ENCODE data around the gene DAPP1. TPM values are rescaled to one million over a fixed set of nuclear protein-coding genes. Genes with fewer than 3 reads are reported as not detected.
"Not testable (repeated sequence)": the region's sequence is repeated elsewhere in the genome, so short reads cannot be mapped to it uniquely, and the experiment has no call there.

Gene DAPP1, protein sequence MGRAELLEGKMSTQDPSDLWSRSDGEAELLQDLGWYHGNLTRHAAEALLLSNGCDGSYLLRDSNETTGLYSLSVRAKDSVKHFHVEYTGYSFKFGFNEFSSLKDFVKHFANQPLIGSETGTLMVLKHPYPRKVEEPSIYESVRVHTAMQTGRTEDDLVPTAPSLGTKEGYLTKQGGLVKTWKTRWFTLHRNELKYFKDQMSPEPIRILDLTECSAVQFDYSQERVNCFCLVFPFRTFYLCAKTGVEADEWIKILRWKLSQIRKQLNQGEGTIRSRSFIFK
- total RNA-seq: 10 to 100 TPM; 23.6 TPM

DNA sequence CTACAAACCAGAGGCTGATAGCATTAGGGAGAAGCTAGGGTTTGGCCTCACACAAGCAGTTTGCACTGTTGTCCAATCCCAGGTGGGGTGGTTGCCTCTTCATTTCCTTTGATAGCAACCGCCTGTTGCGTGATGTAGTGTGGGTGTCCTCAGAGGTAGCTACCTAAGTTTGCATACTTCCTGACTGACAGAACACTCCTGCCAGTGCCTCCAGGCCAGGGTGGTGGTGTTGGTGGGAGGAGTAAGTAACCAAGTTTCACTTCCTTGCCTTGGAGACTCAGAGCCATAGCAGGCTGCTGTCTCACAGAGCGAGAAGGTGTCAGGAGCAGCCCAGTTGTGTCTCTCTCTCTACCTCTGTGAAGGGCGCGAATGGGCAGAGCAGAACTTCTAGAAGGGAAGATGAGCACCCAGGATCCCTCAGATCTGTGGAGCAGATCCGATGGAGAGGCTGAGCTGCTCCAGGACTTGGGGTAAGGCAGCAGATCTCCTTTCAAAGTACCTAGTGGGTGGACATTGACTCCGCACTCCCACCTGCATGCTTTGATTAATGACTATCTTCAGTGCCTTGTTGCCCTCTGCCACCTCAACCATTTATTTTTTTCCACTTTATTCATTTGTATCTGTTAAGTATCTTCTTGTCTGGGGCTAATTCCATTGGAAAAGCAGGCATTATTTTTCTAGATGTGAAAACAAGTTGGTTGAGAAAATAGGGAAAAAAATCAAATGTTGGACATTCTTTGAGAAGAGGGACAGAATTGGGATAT lies at the start of gene DAPP1:
DAPP1 (plus strand) TSS at position 283 of the 764 bp plus-strand sequence; CDS start at position 370, 87 bp downstream.
- H3K36me3 Mint-ChIP-seq: no peaks in the 10 kb centered on the region
- peak; percentile 89 for DNase-seq
- no peaks in the 10 kb centered on the region for H3K27me3 Mint-ChIP-seq
- CTCF ChIA-PET: interaction anchor here (0.7 to 2.8 kb wide), 10 partner anchors 8 to 253 kb away, joined by 3 to 16 read pairs (median 3); partner anchors contain the start of gene TRMT10A
- intact Hi-C loops (cut with micrococcal nuclease): loop anchor here (1.0 to 10.0 kb wide), 10 partner anchors 12 to 822 kb away; partner anchors contain the start of gene METAP1
- H3K27ac Mint-ChIP-seq: peak within 1 kb of the TSS; percentile 93
- peak within 1 kb of the TSS; percentile 81 for H3K4me3 Mint-ChIP-seq
- H3K9me3 Mint-ChIP-seq: no peaks in the 10 kb centered on the region
- POLR2A ChIA-PET: interaction anchor here (0.5 to 2.8 kb wide), 11 partner anchors 9 to 291 kb away, joined by 3 to 29 read pairs (median 4); partner anchors contain the start of genes DNAJB14, H2AZ1 and LAMTOR3
- H3K4me1 Mint-ChIP-seq (ENCODE audit: low read depth): peaks cover 64% of the 10 kb centered on the region

DNA sequence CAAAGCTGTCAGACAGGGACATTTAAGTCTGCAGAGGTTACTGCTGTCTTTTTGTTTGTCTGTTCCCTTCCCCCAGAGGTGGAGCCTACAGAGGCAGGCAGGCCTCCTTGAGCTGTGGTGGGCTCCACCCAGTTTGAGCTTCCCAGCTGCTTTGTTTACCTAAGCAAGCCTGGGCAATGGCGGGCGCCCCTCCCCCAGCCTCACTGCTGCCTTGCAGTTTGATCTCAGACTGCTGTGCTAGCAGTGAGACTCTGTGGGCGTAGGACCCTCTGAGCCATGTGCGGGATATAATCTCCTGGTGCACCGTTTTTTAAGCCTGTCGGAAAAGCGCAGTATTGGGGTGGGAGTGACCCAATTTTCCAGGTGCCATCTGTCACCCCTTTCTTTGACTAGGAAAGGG lies 45.8 kb upstream of the DAPP1 start:
- CTCF ChIA-PET: interaction anchor here (1.6 kb wide), 1 partner anchor 308 kb away, joined by 7 read pairs; no protein-coding TSS in a partner anchor
- intact Hi-C loops (cut with micrococcal nuclease); DNase-seq; POLR2A ChIA-PET; H3K4me1 Mint-ChIP-seq (ENCODE audit: low read depth); H3K36me3 Mint-ChIP-seq; H3K27ac Mint-ChIP-seq; H3K4me3 Mint-ChIP-seq: not testable (repeated sequence)
- peaks cover 17% of the 10 kb centered on the region for H3K9me3 Mint-ChIP-seq
- peaks cover 16% of the 10 kb centered on the region for H3K27me3 Mint-ChIP-seq

- ChIA-PET CTCF (no interaction called here), POLR2A (no interaction called here)
- Mint-ChIP-seq H3K36me3 (no peaks in the 10 kb centered on the region), H3K9me3 (no peaks in the 10 kb centered on the region), H3K4me3 (no peak overlapping the region), H3K27ac (no peak overlapping the region), H3K4me1 (ENCODE audit: low read depth) (no peaks in the 10 kb centered on the region), H3K27me3 (peaks cover 3% of the 10 kb centered on the region)
- DNase-seq: no peak
- intact Hi-C loops (cut with micrococcal nuclease): no loop called here
Measured at GRCh38 chr4:99783940-99784339, 32.7 kb upstream of the DAPP1 start.

GRCh38 chr4:99784842-99785241 lies 31.8 kb upstream of the DAPP1 start:
- Mint-ChIP-seq H3K9me3 (no peaks in the 10 kb centered on the region), H3K36me3 (no peaks in the 10 kb centered on the region), H3K27ac (no peak overlapping the region), H3K4me1 (ENCODE audit: low read depth) (no peaks in the 10 kb centered on the region), H3K4me3 (no peak overlapping the region), H3K27me3 (peaks cover 3% of the 10 kb centered on the region)
- no peak for DNase-seq
- intact Hi-C loops (cut with micrococcal nuclease): no loop called here
- ChIA-PET POLR2A (no interaction called here), CTCF (no interaction called here)

- ChIA-PET POLR2A (no interaction called here), CTCF (no interaction called here)
- Mint-ChIP-seq H3K27me3 (peaks cover 13% of the 10 kb centered on the region), H3K27ac (no peak overlapping the region), H3K4me3 (no peak overlapping the region), H3K4me1 (ENCODE audit: low read depth) (no peaks in the 10 kb centered on the region), H3K36me3 (no peaks in the 10 kb centered on the region), H3K9me3 (no peaks in the 10 kb centered on the region)
- DNase-seq: no peak
- intact Hi-C loops (cut with micrococcal nuclease): no loop called here
Measured at GRCh38 chr4:99790796-99791617, 25.6 kb upstream of the DAPP1 start.

- ChIA-PET POLR2A (no interaction called here), CTCF (interaction anchor here (1.7 kb wide), 1 partner anchor 11 kb away, joined by 7 read pairs; no protein-coding TSS in a partner anchor)
- Mint-ChIP-seq H3K4me3 (no peak overlapping the region), H3K27me3 (peaks cover 22% of the 10 kb centered on the region), H3K9me3 (no peaks in the 10 kb centered on the region), H3K4me1 (ENCODE audit: low read depth) (no peaks in the 10 kb centered on the region), H3K36me3 (no peaks in the 10 kb centered on the region), H3K27ac (no peak overlapping the region)
- DNase-seq: no peak
- intact Hi-C loops (cut with micrococcal nuclease): loop anchor here (10.0 kb wide), 2 partner anchors 176 to 1656 kb away; partner anchors contain the start of gene STPG2
Measured at GRCh38 chr4:99800332-99801004, 16.2 kb upstream of the DAPP1 start.

- POLR2A ChIA-PET: no interaction called here
- no peak for DNase-seq
- no peak overlapping the region for H3K27ac Mint-ChIP-seq
- no peaks in the 10 kb centered on the region for H3K4me1 Mint-ChIP-seq (ENCODE audit: low read depth)
- intact Hi-C loops (cut with micrococcal nuclease): loop anchor here (10.0 kb wide), 2 partner anchors 176 to 1656 kb away; partner anchors contain the start of gene STPG2
- no peak overlapping the region for H3K4me3 Mint-ChIP-seq
- no peaks in the 10 kb centered on the region for H3K36me3 Mint-ChIP-seq
- H3K27me3 Mint-ChIP-seq: peaks cover 16% of the 10 kb centered on the region
- CTCF ChIA-PET: interaction anchor here (1.1 kb wide), 1 partner anchor 11 kb away, joined by 3 read pairs; no protein-coding TSS in a partner anchor
- H3K9me3 Mint-ChIP-seq: no peaks in the 10 kb centered on the region
Measured at GRCh38 chr4:99801005-99801699, 15.5 kb upstream of the DAPP1 start.

DNA sequence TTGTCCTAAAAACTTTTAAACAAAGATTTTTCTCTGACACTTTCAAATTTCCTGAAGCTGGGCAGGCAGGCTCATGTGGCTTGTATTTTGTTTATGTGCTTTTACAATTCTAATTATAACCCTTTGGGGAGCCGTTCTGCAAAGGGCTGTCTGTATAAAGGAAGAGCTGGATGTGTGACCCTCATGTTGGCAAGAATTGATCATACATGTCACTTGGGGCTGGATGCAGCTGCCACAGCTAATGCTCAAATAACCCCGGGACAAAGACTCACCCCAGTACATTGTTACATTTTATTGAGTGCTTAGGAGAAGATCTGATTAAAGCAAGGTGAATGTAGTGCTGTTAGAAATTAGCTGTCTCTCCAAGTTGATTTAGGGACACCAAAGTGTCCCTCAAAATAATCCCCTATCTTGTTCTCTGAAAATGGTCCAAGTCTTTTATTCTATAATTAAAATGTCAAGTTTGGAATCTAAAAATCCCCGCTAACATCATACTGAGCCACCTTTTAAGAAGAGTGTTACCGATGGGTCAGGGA lies 13.0 kb upstream of the DAPP1 start:
- Mint-ChIP-seq H3K4me1 (ENCODE audit: low read depth) (no peaks in the 10 kb centered on the region), H3K27me3 (peaks cover 9% of the 10 kb centered on the region), H3K36me3 (no peaks in the 10 kb centered on the region), H3K27ac (no peak overlapping the region), H3K9me3 (no peaks in the 10 kb centered on the region), H3K4me3 (no peak overlapping the region)
- POLR2A ChIA-PET: no interaction called here
- intact Hi-C loops (cut with micrococcal nuclease): loop anchor here (10.0 kb wide), 2 partner anchors 179 to 1659 kb away; partner anchors contain the start of gene STPG2
- CTCF ChIA-PET: interaction anchor here (1.5 to 1.7 kb wide), 2 partner anchors 8 to 10 kb away, joined by 3 to 7 read pairs; no protein-coding TSS in a partner anchor
- DNase-seq: no peak

GRCh38 chr4:99806545-99806944 lies 10.1 kb upstream of the DAPP1 start:
- no peak for DNase-seq
- no peak overlapping the region for H3K4me3 Mint-ChIP-seq
- H3K27me3 Mint-ChIP-seq: peaks cover 3% of the 10 kb centered on the region
- no peak overlapping the region for H3K27ac Mint-ChIP-seq
- POLR2A ChIA-PET: no interaction called here
- no peaks in the 10 kb centered on the region for H3K4me1 Mint-ChIP-seq (ENCODE audit: low read depth)
- intact Hi-C loops (cut with micrococcal nuclease): loop anchor here (5.0 to 10.0 kb wide), 4 partner anchors 84 to 1662 kb away; partner anchors contain the start of gene STPG2
- H3K36me3 Mint-ChIP-seq: no peaks in the 10 kb centered on the region
- CTCF ChIA-PET: interaction anchor here (1.5 to 2.7 kb wide), 2 partner anchors 79 to 243 kb away, joined by 4 to 9 read pairs; partner anchors contain the start of gene TRMT10A
- H3K9me3 Mint-ChIP-seq: no peaks in the 10 kb centered on the region

- Mint-ChIP-seq H3K4me1 (ENCODE audit: low read depth) (no peaks in the 10 kb centered on the region), H3K27me3 (peaks cover 3% of the 10 kb centered on the region), H3K9me3 (no peaks in the 10 kb centered on the region), H3K4me3 (no peak overlapping the region), H3K36me3 (no peaks in the 10 kb centered on the region), H3K27ac (no peak overlapping the region)
- intact Hi-C loops (cut with micrococcal nuclease): loop anchor here (1.0 to 10.0 kb wide), 5 partner anchors 85 to 1663 kb away; partner anchors contain the start of gene STPG2
- ChIA-PET CTCF (interaction anchor here (0.5 to 2.4 kb wide), 43 partner anchors 9 to 404 kb away, joined by 3 to 35 read pairs (median 5); partner anchors contain the start of genes DAPP1, LAMTOR3 and TRMT10A), POLR2A (no interaction called here)
- DNase-seq: no peak
Measured at GRCh38 chr4:99807666-99808065, 9.0 kb upstream of the DAPP1 start.

Data from activated CD4-positive, alpha-beta memory T cell treated with anti-CD3 and anti-CD28 coated beads for 36 hours (primary cell).